DND-41 (cell line): ENCODE measurements around the gene CPA4.

ENCODE experiments used
- ATAC-seq: fragments of 200-7000 bp; cut with Tn5 transposase; 3 replicates; pipeline ENCODE4 v1.9.1; 2021; ENCODE audit warnings: low read depth; ENCODE audit not compliant: insufficient read depth
- DNase-seq: peaks from one replicate; pipeline ENCODE4 v3.0.0-alpha.2; 2020
- H2AFZ ChIP-seq: 2 replicates; pipeline ENCODE4 v1.6.0; 2012; ENCODE audit warnings: low read depth, low read length
- H3K27ac ChIP-seq: 2 replicates; pipeline ENCODE4 v1.5.1; 2012; ENCODE audit warnings: low read length, inconsistent platforms
- H3K27me3 ChIP-seq: fragments of 200-600 bp; sonication (generic); 2 replicates; pipeline ENCODE4 v1.6.0; 2012; ENCODE audit warnings: low read length, mild to moderate bottlenecking, inconsistent platforms; ENCODE audit not compliant: insufficient read depth, poor library complexity
- H3K36me3 ChIP-seq: 2 replicates; pipeline ENCODE4 v1.5.1; 2012; ENCODE audit warnings: low read length, inconsistent platforms; ENCODE audit not compliant: insufficient read depth
- H3K4me1 ChIP-seq: 2 replicates; pipeline ENCODE4 v1.5.1; 2012; ENCODE audit warnings: mild to moderate bottlenecking, low read length; ENCODE audit not compliant: insufficient read depth
- H3K4me2 ChIP-seq: 2 replicates; pipeline ENCODE4 v1.6.0; 2012; ENCODE audit warnings: mild to moderate bottlenecking, moderate library complexity, low read length, inconsistent platforms; ENCODE audit not compliant: insufficient read depth
- H3K4me3 ChIP-seq, 2 experiments: fragments of 200-600 bp in 1 of 2; shearing (Covaris generic) in 1 of 2; 2 replicates each; pipeline ENCODE4 v1.5.1; 2012 to 2016; ENCODE audit warnings: inconsistent platforms in 2 of 2, low read length in 2 of 2, mild to moderate bottlenecking in 2 of 2, low read depth in 1 of 2, moderate library complexity in 1 of 2
- H3K79me2 ChIP-seq: 2 replicates; pipeline ENCODE4 v1.6.0; 2012; ENCODE audit warnings: low read length, inconsistent platforms; ENCODE audit not compliant: insufficient read depth
- H3K9ac ChIP-seq: 2 replicates; pipeline ENCODE4 v1.6.0; 2012; ENCODE audit warnings: low read depth, mild to moderate bottlenecking, inconsistent platforms, low read length, moderate library complexity
- H3K9me3 ChIP-seq: 2 replicates; pipeline ENCODE4 v1.5.1; 2012; ENCODE audit warnings: low read length, moderate library complexity, mild to moderate bottlenecking, inconsistent platforms; ENCODE audit not compliant: insufficient read depth, severe bottlenecking
- H4K20me1 ChIP-seq: 2 replicates; pipeline ENCODE4 v1.6.0; 2012; ENCODE audit warnings: low read length; ENCODE audit not compliant: insufficient read depth
- EZH2 ChIP-seq: IDR thresholded peaks from 3 replicates; pipeline ENCODE4 v1.6.1; 2012; ENCODE audit warnings: borderline replicate concordance, low read depth, mild to moderate bottlenecking, moderate library complexity, low read length, inconsistent platforms; ENCODE audit not compliant: severe bottlenecking
- TF ChIP-seq, protein P1 (sequence below): IDR thresholded peaks from 2 replicates; pipeline ENCODE4 v1.5.1; 2012; ENCODE audit warnings: borderline replicate concordance, low read length, moderate library complexity, mild to moderate bottlenecking; ENCODE audit not compliant: poor library complexity, severe bottlenecking; ENCODE audit errors: extremely low read depth

CPA4 gene

DNA sequence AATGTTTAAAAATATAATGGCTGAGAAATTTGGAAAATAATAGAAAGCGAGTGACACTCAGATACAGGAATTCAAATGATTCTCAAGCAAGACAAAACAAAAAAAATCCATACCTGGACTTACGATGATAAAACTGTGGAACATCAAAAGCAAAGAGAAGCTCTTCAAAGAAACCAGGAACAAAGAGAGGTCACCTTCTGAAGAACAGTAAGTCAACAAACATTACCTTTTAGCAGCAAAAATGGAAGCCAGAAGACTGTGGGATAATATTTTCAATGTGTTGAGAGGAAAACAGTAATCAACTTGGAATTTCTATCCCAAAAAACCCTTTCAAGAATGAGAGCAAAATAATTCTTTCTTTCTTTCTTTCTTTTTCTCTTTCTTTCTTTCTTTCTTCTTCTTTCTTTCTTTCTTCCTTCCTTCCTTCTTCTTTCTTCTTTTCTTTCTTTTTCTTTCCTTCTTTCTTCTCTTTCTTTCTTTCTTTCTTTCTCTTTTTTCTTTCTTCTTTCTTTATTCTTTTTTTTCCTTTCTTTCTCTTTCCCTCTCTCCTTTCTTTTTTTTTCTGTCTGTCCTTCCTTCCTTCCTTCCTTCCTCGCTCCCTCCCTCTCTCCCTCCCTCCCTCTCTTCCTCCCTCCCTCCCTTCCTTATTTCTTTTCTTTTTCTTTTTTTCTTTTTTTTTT is 49.9 kb downstream of the CPA4 start:
- no peak overlapping the region for H3K4me2 ChIP-seq

DNA sequence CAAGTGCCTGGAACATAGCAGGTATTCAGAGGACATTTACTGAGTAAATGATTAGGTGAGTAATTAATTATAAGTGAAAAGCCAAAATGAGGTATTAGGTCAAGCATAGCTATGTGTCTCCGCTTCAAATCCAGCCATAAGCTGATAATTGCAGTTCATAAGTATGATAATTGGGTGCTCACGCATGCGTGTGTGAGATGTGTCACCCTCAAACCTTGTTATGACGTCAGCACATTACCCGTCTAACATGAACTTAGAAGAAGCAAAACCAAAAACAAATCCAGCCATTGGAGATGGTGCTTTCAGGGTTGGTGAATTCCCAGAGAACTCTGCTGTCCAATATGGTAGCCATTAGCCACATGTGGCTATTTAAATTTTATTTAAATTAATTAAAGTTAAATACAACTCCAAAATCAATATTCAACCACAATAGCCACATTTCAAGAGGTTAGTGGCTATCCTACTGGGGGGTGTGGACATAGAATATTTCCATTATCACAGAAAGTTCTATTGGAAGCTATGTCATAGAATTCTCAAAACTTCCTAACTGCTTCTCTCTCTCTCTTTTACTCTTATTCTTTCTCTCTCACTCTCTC is 51.4 kb downstream of the CPA4 start, which contains the start of gene CPA5:
TSS of gene CPA5 (plus strand) at position 546 of the 596 bp plus-strand sequence. CDS start 1,670 bp downstream, outside the sequence.
- Histone ChIP-seq H3K4me2 (no peak within 1 kb of the TSS), H4K20me1 (no peaks in the 10 kb centered on the region), H3K9me3 (no peaks in the 10 kb centered on the region), H3K79me2 (no peaks in the 10 kb centered on the region), H3K36me3 (no peaks in the 10 kb centered on the region), H3K27ac (no peak within 1 kb of the TSS), H3K27me3 (no peaks in the 10 kb centered on the region), H3K9ac (no peak within 1 kb of the TSS), H3K4me3 (no peak within 1 kb of the TSS), H2AFZ (no peak within 1 kb of the TSS), H3K4me1 (no peaks in the 10 kb centered on the region)
- ATAC-seq, result no peak
- no peak for DNase-seq
- TF ChIP-seq, protein P1, sequence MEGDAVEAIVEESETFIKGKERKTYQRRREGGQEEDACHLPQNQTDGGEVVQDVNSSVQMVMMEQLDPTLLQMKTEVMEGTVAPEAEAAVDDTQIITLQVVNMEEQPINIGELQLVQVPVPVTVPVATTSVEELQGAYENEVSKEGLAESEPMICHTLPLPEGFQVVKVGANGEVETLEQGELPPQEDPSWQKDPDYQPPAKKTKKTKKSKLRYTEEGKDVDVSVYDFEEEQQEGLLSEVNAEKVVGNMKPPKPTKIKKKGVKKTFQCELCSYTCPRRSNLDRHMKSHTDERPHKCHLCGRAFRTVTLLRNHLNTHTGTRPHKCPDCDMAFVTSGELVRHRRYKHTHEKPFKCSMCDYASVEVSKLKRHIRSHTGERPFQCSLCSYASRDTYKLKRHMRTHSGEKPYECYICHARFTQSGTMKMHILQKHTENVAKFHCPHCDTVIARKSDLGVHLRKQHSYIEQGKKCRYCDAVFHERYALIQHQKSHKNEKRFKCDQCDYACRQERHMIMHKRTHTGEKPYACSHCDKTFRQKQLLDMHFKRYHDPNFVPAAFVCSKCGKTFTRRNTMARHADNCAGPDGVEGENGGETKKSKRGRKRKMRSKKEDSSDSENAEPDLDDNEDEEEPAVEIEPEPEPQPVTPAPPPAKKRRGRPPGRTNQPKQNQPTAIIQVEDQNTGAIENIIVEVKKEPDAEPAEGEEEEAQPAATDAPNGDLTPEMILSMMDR, result no peak
- TF ChIP-seq EZH2, result no peak

More for the DNA sequence above, 49.9 kb downstream of the CPA4 start:
- Histone ChIP-seq H3K27me3 (no peaks in the 10 kb centered on the region), H4K20me1 (no peaks in the 10 kb centered on the region), H3K79me2 (no peaks in the 10 kb centered on the region), H3K4me3 (no peak overlapping the region), H3K36me3 (no peaks in the 10 kb centered on the region), H2AFZ (no peak overlapping the region), H3K9me3 (no peaks in the 10 kb centered on the region), H3K27ac (no peak overlapping the region), H3K9ac (no peak overlapping the region), H3K4me1 (no peaks in the 10 kb centered on the region)
- no peak for ATAC-seq
- DNase-seq, result no peak
- TF ChIP-seq EZH2, result no peak
- TF ChIP-seq, protein P1, result no peak

DNA sequence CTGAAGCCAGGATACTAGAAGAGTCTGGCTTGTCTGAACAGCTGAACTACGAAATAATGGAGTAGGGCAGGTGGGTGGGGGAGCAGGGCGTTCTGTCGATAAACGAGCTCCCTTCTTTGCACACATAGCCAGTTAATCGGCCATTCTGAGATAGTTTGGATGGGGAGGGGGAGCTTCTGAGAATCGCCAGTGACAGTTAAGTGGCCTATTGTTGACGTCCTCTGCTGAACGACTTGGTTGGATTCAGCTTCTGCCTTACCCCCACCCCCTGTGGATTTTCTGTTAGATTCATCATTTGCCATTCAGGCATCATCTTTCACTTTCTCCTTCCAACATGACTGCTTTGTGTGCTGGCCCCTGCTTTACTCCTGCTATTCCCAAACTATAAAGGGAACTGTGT is 52.2 kb downstream of the CPA4 start:
- no peak overlapping the region for H3K27ac ChIP-seq
- no peak overlapping the region for H3K4me2 ChIP-seq
- no peak overlapping the region for H3K9ac ChIP-seq
- no peak for TF ChIP-seq EZH2
- TF ChIP-seq, protein P1, result no peak
- H4K20me1 ChIP-seq, result no peaks in the 10 kb centered on the region
- no peaks in the 10 kb centered on the region for H3K79me2 ChIP-seq
- no peak for ATAC-seq
- H3K4me1 ChIP-seq, result no peaks in the 10 kb centered on the region
- no peak overlapping the region for H2AFZ ChIP-seq
- no peaks in the 10 kb centered on the region for H3K9me3 ChIP-seq
- no peak overlapping the region for H3K4me3 ChIP-seq
- H3K27me3 ChIP-seq, result no peaks in the 10 kb centered on the region
- no peaks in the 10 kb centered on the region for H3K36me3 ChIP-seq
- DNase-seq, result no peak
